ENCODE measurements around the gene ZBTB17.
"Not testable (repeated sequence)": the region's sequence is repeated elsewhere in the genome, so short reads cannot be mapped to it uniquely, and the experiment has no call there.

ZBTB17 gene

GRCh38 chr1:15931884-15932283, 44.0 kb downstream of the ZBTB17 start:
- DNase-seq, result no peak

GRCh38 chr1:15931401-15931800, 44.5 kb downstream of the ZBTB17 start:
- no peak for DNase-seq

DNA sequence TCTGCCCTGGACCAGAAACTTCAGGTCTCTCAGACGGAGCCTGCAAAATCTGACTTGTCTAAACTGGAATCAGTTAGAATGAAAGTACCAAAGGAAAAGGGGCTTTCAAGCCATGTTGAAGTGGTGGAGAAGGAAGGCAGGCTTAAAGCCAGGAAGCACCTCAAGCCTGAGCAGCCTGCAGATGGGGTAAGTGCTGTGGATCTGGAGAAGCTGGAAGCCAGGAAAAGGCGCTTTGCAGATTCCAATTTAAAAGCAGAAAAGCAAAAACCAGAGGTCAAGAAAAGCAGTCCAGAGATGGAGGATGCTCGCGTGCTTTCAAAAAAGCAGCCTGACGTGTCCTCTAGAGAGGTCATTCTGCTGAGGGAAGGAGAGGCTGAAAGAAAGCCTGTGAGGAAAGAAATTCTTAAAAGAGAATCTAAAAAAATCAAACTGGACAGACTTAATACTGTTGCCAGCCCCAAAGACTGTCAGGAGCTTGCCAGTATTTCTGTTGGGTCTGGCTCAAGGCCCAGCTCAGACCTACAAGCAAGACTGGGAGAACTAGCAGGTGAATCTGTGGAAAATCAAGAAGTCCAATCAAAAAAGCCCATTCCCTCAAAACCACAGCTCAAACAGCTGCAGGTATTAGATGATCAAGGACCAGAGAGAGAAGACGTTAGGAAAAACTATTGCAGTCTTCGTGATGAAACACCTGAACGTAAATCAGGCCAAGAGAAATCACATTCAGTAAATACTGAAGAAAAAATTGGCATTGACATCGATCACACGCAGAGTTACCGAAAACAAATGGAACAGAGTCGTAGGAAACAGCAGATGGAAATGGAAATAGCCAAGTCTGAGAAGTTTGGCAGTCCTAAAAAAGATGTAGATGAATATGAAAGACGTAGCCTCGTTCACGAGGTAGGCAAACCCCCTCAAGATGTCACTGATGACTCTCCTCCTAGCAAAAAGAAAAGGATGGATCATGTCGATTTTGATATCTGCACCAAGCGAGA, 46.6 kb downstream of the ZBTB17 start:
- DNase-seq, result no peak

- not testable (repeated sequence) for DNase-seq
Observed at GRCh38 chr1:15926448-15926847, 49.5 kb downstream of the ZBTB17 start.

GRCh38 chr1:15923241-15923640, 52.7 kb downstream of the ZBTB17 start:
- DNase-seq, result no peak

DNA sequence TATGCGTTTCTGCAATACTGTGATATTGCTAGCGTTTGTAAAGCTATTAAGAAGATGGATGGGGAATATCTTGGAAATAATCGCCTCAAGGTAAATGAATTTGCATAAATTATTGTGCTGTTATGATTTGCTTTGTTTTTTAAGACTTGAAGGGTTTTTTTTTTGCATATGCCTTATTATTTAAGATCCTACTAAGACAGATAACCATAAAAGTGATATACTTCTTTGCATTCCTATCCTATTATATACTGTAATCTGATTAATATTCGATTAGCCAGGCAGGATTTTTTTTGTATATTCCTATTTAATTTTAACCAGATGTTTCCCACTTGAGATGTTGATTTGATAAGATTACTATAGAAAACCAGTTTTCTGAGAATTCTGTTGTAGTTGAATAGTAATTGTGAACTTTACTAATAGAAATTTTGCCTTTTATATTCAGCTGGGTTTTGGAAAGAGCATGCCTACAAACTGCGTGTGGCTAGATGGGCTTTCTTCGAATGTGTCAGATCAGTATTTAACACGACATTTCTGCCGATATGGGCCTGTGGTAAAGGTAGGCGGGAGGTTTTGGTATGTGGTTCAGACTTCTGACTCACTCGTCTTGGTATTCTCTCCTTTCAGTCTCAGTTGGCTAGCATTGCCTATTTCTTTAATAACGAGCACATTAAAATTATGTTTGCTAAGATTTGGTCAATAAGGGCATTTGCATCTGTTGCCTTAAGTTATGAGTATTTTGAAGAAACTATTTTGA, 56.8 kb downstream of the ZBTB17 start:
- DNase-seq, result no peak

DNA sequence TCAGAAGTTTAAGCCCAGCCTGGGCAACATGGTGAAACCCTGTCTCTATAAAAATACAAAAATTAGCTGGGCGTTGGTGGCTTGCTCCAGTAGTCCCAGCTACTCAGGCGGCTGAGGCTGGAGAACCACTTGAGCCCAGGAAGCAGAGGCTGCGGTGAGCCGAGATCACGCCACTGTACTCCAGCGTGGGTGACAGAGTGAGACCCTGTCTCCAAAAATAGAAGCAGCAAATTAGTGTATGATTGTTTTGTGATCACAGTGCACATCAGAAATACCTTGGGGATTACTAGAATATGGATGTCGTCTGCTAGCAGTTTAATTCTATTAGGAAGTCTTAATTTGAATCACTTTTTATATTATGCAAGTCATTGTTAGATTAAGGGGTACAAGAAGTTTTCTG, 59.0 kb downstream of the ZBTB17 start:
- DNase-seq, result no peak

- no peak for DNase-seq
Observed at GRCh38 chr1:15916417-15916816, 59.5 kb downstream of the ZBTB17 start.

DNA sequence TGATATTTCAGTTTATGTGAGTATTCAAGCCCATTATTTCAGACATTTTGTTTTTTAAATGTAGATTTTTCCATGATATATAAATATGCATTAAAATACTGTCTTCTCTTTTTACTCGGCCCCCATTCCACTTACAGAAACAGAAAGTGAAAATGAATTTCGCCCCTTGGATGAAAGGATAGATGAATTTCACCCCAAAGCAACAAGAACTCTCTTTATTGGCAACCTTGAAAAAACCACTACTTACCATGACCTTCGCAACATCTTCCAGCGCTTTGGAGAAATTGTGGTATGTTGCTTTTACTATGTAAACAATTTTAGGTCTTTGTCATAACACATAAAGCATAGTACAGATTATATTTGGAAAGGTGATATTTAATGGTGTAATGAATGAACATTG, 59.9 kb downstream of the ZBTB17 start:
- DNase-seq, result no peak

DNA sequence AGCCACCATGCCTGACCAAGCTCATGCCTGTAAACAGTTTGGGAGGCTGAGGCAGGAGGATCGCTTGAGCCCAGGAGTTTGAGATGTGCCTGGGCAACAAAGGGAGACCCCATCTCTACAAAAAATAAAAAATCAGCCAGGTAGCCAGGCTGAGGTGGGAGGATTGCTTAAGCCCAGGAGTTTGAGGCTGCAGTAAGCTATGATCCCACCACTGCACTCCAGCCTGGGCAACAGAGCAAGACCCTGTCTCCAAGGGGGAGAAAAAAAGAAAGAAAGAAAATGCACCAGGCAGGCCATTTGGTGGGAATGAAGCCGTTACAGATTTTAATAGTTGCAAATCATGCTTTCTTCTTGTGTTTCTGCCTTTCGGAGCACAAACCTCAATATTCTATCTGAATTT, 62.3 kb downstream of the ZBTB17 start:
- not testable (repeated sequence) for DNase-seq

DNA sequence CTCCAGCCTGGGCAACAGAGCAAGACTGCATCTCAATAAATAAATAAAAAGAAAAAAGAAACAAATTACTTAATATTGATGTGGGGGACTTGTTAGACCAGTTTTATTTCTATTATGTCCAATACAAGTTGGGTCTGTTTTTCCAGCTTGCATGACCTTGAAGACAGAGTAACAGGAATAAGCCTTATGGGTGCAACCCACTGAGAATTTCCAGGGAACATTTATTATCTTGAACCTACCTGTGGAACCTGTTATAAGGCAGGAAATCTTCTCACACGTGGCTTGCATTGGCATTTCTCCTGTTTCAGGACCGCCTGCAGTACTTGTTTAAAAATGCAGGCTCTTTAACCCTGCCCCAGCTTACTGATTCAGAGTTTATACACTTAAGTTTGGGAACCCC, 64.0 kb downstream of the ZBTB17 start:
- DNase-seq, result no peak

- DNase-seq, result no peak
Observed at GRCh38 chr1:15911141-15911540, 64.8 kb downstream of the ZBTB17 start.

DNA sequence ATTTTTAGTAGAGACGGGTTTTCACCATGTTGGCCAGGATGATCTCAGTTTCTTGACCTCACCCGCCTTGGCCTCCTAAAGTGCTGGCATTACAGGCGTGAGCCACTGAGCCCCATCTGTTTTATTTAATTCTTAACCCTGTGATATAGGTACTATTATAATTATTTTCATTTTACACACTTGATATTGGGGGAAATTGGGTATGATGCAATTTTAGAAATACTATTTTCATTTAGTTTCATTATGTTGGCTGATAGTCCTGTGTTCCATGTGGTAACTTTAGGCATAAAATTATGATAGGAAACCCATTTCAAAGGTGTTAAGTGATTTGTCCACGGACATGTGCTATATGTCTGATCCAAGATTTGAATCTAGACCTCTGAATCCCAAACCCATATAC, 67.3 kb downstream of the ZBTB17 start:
- no peak for DNase-seq

GRCh38 chr1:15902882-15903281, 73.0 kb downstream of the ZBTB17 start:
- DNase-seq, result no peak

- DNase-seq, result no peak
Observed at GRCh38 chr1:15900662-15901279, 75.1 kb downstream of the ZBTB17 start.

- DNase-seq, result no peak
Observed at GRCh38 chr1:15899266-15899665, 76.6 kb downstream of the ZBTB17 start.

DNA sequence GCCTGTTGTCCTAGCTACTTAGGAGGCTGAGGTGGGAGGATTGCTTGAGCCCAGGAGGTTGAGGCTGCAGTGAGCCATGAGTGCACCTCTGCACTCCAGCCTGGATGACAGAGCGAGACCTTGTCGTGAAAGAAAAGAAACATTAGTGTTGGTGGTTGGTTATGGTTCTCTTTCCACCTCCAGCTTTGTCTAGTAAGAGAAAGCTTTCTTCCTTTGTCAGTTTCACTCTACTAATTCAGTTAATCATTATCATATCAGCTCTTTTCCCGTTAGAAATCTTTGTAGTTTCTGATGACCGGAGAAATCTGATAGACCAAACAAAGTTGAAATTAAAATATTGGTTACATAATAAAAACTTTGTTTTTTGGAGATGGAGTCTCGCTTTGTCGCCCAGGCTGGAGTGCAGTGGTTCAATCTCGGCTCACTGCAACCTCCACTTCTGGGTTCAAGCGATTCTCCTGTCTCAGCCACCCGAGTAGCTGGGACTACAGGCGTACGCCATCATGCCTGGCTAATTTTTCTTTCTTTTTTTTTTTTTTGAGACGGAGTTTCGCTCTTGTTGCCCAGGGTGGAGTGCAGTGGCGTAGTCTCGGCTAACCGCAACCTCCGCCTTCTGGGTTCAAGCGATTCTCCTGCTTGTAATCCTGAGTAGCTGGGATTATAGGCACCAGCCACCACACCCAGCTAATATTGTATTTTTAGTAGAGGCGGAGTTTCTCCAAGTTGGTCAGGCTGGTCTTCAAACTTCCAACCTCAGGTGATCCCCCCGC, 78.9 kb downstream of the ZBTB17 start:
- DNase-seq, result not testable (repeated sequence)

DNA sequence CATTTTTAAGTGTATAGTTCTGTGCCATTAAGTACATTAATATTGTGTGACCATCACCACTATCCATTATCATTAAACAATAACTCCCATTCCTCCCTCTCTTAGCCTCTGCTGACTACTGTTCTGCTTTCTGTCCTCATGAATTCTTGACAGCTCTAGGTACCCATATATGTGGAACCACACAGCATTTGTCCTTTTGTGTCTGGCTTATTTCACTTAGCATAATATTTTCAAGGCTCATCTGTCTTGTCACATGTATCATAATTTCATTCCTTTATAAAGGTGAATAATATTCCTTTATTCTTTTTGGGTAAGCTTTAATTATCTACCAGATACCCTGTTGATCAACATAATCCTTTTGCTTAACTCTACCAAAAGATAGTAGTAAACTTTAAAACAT, 80.7 kb downstream of the ZBTB17 start:
- DNase-seq, result no peak

DNA sequence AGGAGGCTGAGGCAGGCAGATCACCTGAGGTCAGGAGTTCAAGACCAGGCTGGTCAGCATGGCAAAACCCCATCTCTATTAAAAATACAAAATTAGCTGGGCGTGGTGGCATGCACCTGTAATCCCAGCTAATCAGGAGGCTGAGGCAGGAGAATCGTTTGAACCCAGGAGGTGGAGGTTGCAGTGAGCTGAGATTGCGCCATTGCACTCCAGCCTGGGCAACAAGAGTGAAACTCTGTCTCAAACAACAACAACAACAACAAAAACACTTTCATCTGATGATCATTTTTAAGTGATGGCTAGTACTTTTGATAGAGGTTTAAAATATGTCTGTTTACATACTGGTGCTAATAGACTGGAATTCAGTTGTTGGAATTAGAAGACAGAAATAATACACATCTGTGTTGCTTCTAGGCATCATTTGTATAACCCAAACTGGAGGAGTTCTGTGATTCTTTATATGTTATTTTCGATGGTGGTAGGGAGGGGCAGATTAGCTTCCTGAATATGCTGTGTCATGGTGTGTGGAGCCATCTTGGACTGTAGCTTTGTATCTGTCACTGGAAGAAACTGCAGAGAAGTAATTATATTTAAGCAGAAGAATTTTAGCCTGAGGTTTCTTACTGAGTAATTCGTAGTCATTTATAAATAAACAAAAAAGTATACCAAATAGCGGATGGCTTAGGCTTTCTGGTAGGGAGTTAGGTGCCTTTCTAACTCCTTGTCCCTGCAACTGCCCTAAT, 82.9 kb downstream of the ZBTB17 start:
- DNase-seq, result not testable (repeated sequence)
